ENCODE results near the gene NAV1. TPM values are rescaled to one million over a fixed set of nuclear protein-coding genes. Genes with fewer than 3 reads are reported as not detected.
"Not testable (repeated sequence)": the region's sequence is repeated elsewhere in the genome, so short reads cannot be mapped to it uniquely, and the experiment has no call there.

NAV1 gene
- total RNA-seq, 1 donor from 2014 or later = 16.5 TPM

DNA sequence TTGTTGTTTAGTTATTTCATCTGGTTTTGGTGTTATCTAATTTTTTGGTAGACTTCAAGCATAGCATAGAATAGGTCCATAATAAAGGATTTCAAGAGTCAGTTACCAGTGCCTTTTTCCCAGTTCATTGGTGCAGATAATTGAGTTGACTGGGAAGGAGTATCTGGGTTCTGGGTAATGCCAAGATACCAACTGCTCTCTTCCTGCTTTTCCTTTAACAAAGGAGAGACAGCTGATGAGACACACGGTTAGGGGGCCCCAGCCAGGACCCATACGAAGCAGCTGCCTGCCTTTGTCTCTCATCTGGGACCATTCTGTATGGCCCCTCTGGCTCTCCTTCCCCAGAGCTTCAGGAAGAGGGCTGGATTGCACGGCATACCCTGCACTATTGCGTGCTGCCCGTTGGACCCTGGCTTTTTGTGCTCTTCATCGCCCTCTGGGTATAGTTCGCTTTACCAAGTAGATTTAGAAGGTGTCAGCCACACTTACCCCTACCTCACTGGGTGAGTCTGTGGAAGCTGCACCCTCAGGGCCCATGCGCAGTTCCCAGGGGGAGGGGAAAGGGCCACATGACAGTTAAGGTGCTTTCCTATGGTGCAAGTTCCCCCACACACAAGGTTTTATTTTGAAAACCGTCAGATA lies 7.0 kb downstream of the NAV1 start:
- DNase-seq = peak; percentile 57

DNA sequence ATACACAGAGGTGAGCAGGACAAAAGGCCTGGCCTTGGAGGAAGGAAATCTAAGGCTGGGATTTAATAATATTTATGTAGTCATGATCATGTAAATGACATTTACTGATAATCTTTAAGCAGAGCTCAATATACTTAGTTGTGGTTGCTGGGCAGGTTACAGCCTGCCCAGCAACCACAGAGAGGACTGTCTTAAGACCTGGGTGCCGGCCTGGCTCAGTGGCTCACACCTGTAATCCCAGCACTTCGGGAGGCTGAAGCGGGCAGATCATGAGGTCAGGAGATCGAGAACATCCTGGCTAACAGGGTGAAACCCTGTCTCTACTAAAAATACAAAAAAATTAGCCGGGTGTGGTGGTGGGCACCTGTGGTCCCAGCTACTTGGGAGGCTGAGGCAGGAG lies 10.6 kb downstream of the NAV1 start:
- DNase-seq = not testable (repeated sequence)

DNA sequence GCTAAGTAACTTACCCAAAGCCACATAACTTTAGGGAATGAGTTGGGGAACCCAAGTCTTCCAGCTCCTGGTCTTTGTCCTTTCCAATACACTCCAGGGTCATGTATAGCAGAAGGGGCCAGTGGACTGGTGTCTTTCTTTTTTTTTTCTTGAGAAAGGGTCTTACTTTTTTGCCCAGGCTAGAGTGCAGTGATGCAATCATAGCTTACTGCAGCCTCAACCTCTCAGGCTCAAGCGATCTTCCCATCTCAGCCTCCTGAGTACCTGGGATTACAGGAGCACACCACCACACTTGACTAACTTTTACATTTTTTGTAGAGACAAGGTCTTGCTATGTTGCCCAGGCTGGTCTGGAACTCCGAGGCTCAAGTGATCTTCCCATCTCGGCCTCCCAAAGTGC lies 12.2 kb downstream of the NAV1 start:
- DNase-seq = no peak

DNA sequence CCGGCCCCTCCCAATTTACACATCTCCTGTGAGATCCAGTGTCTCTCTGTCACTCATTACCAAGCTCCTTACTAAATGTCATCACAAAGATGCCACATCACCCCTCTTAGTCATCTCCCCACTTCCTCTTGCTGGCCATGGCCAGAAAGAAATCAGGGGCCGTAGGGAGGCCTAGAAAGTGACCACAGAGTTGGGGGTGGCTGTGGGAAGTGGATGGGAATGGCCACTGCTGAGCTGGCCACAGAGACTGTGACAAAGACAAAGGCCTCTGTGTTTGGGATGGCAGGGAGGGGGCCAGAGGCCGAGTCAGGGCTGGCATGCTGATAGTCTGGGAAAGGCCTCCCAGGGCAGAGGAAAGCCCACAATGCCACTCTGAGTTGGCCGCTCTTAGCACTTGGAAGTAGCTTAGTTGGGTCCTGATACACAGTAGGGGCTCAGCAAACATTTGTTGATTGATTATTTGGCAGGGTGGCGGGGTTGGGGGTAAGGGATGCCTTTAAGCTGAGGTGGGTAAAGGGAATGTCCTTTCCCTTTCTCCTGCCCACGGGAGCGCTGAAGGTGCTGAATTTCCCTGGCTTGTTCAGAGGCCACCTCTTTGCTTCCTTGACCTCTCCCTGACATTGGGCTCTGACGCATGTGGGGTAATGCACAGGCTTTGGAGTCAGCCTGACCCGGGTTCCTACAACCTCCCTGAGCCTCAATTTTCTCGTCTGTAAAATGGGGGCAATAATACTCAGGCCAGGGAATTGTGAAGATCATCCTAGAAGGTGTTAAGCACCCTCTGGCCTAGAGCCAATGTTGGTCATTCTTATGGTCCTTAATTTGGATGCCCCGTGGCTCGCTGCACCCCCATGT lies 13.2 kb downstream of the NAV1 start:
- peak; percentile 59 for DNase-seq

DNA sequence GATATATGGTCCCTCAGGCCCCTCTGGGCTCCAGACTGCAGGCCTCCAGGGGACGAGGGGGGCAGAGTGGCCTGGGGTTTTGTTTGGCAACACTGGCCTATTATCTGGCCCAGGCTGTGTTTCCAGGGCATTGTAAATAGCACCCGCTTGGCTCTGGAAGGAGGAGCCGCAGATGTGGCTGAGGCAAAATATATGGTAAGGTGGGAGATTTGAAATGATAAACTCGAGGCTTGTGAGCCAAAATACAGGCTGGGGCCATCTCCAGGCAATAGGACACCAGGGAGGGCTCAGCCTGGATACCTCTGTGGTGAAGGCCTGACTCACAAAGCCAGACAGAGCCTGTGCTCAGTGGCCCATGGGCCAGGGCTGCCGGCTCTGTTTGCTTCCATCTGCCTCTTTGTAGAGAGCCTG lies 14.0 kb downstream of the NAV1 start:
- peak; percentile 39 for DNase-seq

DNA sequence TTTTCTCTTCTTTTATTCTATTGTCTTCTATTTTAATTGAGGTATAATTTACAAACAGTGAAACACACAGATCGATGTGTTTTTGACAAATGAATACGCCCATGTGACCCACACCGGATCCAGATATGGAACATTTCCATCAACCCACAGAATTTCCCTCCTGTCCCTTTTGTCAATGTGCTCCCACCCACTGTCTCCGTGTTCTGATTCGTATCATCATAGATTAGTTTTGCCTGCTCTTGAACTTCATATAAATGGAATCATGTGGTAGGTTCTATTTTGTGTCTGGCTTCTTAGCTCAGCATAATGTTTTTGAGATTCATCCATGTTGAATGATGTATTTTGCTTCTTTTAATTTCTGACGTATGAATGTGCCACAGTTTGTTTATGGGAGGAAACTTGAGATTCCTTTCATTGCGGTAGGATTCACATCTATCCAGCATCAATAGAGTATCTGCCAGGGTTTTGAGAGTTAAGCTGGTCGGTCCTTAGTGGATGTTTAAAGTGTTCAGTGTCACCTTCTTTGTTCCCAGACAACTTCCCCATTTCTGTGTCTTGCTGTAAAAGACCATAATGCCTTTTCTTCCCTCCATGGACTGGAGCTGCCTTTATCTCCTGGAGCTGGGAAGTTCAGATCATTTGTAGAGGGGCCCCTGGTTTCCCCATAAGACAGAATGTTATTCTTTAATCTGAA lies 14.7 kb downstream of the NAV1 start:
- DNase-seq = peak; percentile 34

DNA sequence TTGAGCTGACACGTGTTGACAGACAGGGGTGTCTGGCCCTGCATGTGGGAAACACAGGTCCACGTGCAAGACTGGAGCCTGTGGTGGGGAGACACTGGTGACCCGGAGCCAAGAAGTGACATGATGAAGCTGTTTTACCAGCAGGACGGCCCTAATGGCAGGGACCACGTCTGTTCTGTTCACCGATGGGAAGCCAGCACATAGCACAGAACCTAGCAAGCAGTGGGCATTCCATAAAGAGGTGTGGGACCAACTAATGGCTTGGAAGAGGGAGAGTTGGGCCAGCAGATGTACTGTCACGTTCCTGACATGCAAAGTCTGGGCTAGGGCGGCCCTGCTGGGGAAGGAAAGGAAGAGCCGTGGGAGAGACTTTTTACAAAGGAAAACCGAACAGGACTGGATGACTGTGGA lies 15.3 kb downstream of the NAV1 start:
- peak; percentile 36 for DNase-seq

DNA sequence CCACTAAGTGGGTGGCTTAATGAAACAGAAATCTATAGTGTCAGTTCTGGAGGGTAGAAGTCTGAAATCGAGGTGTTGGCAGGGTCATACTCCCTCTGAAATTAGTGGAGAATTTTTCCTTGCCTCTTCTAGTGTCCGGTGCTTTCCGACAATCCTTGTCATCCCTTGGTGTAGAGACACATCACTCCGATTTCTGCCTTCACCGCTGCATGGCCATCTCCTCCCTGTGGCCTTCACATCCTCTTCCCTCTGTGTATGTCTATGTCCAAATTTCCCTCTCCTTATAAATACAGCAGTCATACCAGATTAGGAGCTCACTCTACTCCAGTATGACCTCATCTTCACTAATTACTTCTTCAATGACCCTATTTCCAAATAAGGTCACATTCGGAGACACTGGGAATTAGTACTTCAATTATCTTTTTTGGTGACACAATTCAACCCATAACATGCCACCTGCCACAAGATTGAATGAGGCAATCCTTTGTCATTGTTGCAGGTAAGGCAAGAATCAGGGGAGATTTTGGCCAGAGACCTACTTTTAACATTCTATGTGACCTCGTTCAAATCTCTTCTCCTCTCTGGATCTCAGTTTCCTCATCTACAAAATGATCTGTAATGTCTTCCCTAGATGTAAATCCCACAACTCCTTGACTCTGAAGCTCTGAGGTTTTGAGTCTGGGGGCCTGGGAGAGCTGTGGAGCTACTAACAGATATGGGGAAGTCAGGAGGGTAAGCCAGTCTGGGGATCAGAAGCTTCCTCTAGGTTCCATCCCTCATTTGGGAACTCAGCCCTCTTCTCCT lies 16.1 kb downstream of the NAV1 start:
- DNase-seq = peak; percentile 44

DNA sequence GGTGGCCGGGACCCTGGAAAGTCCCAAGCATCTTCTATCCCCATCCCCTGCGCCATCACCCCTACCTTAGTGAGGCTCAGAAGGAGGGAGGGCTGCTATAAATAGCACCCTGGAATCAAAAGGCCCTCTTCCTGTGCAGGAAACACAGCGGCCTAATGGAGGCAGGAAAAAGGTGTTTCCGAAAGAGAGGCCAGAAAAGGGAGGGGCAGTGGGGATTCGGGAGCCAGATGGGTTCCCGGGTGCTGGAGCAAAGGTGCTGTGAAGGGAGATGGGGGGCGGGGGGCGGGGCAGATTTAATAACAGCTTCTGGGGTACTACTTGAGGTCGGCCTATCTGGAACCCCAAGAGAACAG lies 16.6 kb downstream of the NAV1 start:
- peak; percentile 84 for DNase-seq

DNA sequence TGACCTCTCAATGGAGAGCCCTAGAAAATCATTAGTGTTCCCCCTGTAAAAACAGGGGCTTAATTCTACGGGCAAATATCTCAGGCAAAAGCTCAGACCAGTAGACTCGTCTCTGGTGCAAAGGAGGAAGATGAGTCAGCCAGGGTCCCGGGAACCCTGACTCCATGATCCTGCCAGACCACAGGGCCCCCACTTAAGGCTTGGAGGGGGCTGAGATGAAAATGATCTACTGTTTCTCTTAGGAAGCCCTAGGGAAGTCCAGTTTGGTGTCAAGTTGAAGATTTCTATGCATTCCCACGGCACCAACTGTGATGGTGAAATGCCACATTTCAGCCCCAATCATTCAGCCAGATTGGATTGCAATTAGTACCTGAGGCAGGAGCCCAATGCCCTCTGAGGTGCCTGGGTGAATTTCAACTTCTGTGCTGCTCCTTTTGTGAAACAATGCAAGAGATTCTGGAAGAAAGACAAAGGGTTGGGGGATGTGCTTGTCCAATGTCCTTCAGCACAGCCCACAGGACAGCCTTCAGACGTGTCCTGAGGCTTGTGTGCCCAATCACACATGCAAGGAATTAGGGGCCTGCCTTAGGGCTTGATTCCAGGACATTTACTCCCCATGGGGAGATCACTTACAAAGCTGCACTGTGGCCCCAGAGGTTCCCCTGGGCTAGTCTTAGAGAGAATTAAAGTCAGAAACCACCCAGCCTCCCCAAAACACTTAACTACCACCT lies 18.1 kb downstream of the NAV1 start:
- peak; percentile 61 for DNase-seq

DNA sequence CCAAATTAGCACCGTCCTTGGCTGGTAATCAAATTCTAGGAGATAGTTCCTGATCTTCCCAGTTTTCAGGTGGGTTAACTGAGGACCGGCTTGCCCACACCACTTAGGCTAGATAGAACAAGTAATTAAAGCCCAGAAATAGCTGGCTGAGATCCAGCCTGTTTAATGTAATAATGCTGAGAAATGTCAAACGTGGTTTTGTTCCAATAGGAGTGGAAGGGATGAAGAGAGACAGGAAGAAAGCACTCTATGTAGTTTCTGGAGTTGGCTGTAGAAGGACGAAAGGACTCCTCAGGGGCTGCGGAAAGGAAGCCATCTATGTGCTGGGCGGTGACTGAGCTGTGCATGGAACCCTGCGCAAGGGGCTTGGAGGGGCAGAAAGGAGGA lies 18.6 kb downstream of the NAV1 start:
- DNase-seq = peak; percentile 51

DNA sequence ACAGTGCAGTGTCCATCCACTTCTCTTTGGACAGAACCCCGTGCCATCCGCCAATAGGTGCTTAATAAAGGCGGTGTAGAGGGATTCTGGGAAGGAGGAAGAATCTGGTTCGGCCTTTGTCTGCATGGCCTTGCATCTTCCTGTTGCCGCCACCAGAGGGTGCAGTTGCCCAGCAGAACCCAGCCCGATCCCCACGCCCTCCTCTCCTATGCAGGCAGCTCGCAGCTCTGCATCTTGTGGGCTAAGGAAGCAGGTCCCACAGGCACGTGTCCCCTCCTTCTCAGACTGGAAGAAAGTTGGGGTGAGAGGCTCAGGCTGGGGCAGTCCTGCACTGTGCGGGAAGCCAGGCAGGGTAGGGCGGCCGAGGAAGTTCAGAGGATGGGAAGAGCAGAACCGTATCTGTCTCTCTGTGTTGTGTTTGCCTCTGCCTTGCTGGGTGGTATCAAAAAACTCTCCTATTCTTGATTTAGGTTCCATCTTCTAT lies 20.8 kb downstream of the NAV1 start:
- peak; percentile 92 for DNase-seq

DNA sequence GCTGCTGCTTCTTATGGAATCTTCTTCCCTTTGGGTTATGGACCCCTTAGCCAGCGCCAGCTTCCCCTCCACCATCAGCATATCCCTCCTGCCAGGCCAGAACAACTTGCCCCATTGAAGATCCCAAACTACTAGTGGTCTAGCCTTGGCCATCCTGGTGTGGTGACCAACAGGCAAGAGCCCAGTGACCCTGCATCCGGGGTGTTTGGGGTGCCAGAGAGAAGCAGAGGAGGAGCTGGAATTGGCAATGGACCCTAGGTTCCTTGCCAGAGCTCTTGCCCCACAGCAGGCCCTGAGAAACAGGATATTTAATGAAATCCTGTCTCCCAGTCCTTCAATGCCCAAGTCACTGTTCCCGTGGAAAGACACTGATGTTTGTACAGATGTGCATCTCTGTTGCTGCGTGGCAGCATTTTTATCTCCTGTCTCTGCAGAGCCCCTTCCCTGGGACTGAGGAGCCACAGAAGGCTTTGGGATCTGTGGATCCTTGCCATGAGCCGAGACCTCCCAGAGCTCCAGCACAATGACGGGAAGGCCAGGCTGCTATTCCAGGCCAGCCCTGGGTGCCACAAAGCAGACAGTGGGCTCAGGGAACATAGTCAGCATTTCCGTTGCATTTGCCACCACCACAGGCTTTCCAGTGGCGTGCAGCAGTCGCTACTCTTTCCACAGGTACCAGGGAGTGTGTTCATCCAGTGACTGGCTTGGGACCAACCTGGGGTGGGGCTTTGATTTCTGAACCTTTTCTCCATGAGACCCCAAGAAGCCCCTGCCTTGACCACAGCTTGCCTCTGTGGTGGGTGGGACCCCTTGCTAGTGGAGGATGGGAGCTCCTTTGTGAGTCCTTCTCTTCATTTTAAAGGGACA lies 21.6 kb downstream of the NAV1 start:
- DNase-seq = no peak

DNA sequence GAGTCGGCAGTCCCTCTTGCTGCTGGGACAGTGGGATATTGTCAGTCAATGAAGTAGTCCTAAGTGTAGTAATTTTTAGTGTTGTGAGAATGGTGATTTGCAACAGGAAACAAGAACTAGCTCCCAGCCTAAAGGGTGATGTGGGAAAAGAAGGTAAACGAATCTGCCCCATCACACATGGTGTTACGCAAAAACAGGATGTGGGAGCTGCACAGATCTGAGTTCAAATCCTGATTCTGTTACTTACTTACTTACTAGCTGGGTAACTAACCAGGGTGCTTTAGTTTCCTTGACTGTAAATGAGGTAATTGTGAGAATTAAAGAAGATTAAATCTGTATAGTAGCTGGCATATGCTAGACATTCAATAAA lies 22.3 kb downstream of the NAV1 start:
- no peak for DNase-seq

DNA sequence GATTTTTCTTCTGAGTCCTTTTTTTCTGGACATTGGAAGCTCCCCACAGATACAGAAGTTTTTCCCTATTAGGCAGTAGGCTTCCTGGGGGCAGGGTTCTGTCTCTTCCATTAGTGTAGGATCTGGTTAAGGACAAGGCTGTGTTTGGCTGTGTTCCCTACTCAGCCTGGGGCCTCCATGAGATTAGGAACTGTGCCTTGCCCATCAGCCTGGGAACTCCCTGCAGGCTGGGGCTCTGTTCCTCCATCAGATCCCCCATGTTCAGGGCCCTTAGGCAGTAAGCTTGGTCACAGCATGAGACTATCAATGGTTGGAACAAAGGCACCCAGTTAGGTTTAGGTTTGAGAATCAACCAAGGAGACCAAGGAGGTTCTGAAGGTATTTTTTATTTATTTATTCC lies 22.7 kb downstream of the NAV1 start:
- DNase-seq = no peak

DNA sequence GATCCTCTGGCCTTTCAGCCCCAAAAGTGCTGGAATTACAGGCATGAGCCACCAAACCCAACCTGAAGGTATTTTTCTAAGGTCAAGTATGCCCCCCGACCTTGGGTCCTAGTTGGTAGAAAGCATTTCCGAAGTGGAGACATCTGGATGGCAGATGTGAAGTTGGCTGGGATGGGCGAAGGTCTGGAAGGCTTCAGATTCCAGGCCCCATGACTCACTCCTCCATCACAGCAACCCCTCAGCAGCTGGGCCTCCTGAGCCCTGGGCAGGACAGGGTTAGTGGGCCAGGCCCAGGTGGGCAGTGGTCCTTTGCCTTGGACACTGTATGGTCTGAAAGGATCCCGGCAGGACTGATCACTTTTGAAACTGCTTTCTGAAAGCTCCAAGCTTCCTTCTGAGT lies 23.3 kb downstream of the NAV1 start:
- DNase-seq = peak; percentile 62

DNA sequence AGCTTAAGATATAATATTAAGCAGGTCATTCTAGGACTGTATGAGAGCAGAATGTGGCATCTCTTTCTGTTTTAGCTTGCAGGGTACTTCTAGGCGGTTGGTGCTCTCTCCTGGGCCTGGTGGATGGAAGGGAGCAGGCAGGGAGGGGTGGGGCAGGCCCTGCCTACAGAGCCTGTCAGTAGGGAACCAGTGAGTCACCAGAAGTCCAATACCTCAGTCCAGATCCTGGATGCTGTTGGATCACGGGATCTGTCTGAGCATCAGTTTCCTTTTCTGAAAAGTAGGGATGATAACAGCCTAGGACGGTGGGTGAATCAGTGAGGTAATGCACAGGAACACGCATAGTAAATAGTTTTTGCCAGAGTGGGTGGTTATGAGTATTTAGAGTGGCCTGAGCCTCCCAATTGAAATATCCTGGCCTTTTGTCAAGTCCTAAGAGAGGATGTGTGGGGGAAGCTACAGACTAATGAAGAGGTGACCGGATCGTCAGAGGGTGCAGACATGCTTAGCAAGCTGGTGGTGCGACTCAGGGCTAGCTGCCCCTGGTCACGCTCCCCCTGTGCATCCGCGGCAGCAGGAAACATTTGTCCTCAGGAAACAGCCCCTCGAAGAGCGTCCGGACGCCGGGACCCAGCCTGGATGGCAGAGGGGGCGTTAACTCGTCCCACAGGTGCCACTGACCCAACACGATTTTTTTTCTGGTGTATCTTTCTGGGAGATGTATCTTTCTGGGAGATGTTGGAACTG lies 23.9 kb downstream of the NAV1 start:
- DNase-seq = peak; percentile 66

DNA sequence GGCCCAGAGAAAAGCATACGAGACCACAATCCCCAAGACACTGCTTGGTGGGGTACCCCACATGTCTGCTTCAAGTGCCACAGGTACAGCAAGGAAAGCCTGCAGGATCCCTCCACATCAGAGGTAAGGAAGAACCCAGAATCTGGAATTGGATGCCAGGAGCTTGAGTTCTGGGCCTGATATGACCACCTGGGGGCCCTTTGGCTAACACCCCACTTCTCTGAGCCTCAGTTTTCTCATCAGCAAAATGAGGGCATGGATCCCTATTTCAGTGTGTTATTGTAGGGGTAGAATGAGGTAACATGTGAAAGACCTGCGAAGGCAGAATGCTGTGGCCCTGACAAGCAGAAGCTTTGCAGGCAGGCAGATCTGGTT lies 24.5 kb downstream of the NAV1 start:
- no peak for DNase-seq

DNA sequence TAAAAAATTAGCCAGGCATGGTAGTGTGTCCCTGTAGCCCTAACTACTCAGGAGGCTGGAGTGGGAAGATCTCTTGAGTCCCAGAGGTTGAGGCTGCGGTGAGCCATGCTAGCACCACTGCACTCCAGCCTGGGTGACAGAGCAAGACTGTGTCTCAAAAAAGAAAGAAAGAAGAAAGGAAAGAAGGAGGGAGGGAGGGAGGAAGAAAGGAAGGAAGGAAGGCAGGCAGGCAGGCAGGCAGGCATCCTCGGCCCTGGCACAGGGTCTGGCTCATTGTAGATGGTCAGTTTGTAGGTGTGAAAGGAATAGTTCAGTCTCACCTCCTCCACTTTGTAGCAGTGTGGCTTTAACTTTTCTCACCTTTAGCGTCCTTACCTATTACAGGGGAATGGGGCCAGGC lies 25.0 kb downstream of the NAV1 start:
- no peak for DNase-seq

DNA sequence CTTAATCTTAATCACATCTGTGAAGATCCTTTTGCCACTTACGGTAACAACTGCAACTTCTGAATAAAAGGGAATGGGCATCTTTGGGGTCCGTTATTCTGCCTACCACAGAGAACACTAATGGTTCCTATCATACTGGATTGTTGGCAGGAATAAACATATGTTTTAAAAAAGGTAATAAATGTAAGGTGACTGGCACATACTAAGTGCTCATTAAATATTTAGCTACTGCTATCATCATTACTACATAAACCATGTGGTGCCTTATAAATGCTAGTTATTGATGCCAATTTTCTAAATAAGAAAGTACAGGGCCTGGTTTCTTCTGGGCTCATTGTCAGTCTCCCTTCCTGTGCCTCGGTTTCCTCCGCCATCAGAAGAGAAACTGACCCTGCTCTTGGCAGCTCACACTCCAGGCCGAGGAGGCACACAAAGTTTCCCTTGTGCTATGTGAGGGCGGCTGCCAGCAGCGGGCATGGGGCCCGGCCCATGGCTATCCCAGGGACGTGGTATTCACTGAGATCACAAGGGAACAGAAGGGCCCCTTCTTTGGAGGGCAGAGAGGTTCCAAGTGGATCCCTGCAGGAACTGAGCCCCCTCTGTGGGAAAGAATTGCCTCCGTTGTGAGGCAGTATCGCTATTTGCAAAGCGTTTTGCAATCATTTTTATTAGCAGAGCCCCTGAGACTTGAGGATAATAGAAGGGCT lies 26.2 kb downstream of the NAV1 start:
- no peak for DNase-seq

Measured in dermis blood vessel endothelial cell (primary cell).